Subcutaneous abdominal adipose tissue (tissue), 5 donors: ENCODE measurements around the gene ABHD2.

Source experiments
- H3K27ac ChIP-seq: one replicate; pipeline ENCODE4 v1.7.0; 2013; ENCODE audit warnings: low read depth, mild to moderate bottlenecking, inconsistent platforms, low read length, moderate library complexity
- H3K27me3 ChIP-seq, 5 donors: one replicate each; pipeline ENCODE4 v1.7.0; 2013; ENCODE audit warnings: low read length in 5 of 5, inconsistent platforms in 1 of 5; ENCODE audit not compliant: control insufficient read depth in 5 of 5, insufficient read depth in 4 of 5
- H3K36me3 ChIP-seq, 5 donors: one replicate each; pipeline ENCODE4 v1.7.0; 2013; ENCODE audit warnings: low read length in 5 of 5; ENCODE audit not compliant: control insufficient read depth in 5 of 5, insufficient read depth in 5 of 5
- H3K4me1 ChIP-seq, 5 donors: one replicate each; pipeline ENCODE4 v1.7.0; 2013; ENCODE audit warnings: low read length in 5 of 5, mild to moderate bottlenecking in 3 of 5, moderate library complexity in 1 of 5; ENCODE audit not compliant: control insufficient read depth in 5 of 5, insufficient read depth in 5 of 5
- H3K4me3 ChIP-seq, 5 donors: one replicate each; pipeline ENCODE4 v1.7.0; 2013; ENCODE audit warnings: low read length in 5 of 5, low read depth in 1 of 5
- H3K9ac ChIP-seq, 5 donors: one replicate each; pipeline ENCODE4 v1.7.0; 2013; ENCODE audit warnings: low read length in 5 of 5, mild to moderate bottlenecking in 4 of 5, moderate library complexity in 3 of 5
- H3K9me3 ChIP-seq, 5 donors: one replicate each; pipeline ENCODE4 v1.7.0; 2013; ENCODE audit warnings: low read length in 5 of 5; ENCODE audit not compliant: control insufficient read depth in 5 of 5
- donor health status: healthy.
- donor health status: healthy.
- donor health status: healthy.
- donor health status: healthy.
- donor health status: healthy.

ABHD2 gene

DNA sequence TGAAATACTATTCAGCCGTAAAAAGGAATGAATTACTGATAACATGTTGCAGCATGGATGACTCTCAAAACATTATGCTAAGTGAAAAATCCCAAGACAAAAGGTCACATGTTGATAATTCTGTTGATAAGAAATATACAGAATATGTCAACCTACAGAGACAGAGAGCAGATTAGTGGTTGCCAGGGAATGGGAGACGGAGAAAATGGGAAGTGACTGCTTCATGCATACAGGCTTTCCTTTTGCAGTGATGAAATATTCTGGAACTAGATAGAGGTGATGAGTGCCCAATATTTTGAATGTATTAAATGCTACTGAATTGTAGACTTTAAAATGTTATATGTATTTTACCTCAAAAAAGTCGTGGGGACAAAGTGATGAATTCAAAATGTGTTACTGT lies 56.2 kb downstream of the ABHD2 start:
- peaks cover 8 to 46% (median 22%) of the 10 kb centered on the region in 5 donors for H3K4me1 ChIP-seq
- peak overlapping the region; percentile 21 for H3K27ac ChIP-seq
- no peaks in the 10 kb centered on the region for H3K27me3 ChIP-seq
- H3K9ac ChIP-seq, result no peak overlapping the region
- H3K36me3 ChIP-seq, result no peaks in the 10 kb centered on the region
- no peaks in the 10 kb centered on the region for H3K9me3 ChIP-seq
- H3K4me3 ChIP-seq, result no peak overlapping the region

DNA sequence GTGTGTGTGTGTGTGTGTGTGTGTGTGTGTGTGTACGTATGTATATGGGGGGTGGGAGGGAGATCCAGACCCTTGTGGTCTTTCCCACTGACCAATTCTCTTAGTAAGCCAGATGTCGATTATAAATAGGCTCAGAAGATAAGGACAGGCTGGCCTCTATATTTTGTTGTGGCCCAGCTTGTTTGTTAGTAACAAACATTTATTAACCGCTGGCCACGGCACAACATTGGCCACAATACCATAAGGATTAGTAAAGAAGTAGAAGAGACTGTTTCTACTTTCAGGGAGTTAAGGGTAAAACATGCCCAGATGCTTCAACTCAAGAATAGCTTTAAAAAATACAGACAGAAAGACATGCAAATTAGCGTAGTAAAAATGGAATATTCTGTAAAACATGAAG lies 58.1 kb downstream of the ABHD2 start:
- Histone ChIP-seq H3K4me3 (no peak overlapping the region), H3K27ac (no peak overlapping the region), H3K27me3 (no peaks in the 10 kb centered on the region), H3K9ac (no peak overlapping the region), H3K4me1 (peaks cover 1 to 34% (median 14%) of the 10 kb centered on the region in 5 donors), H3K9me3 (no peaks in the 10 kb centered on the region), H3K36me3 (peaks cover 0 to 2% (median 0%) of the 10 kb centered on the region in 5 donors)

DNA sequence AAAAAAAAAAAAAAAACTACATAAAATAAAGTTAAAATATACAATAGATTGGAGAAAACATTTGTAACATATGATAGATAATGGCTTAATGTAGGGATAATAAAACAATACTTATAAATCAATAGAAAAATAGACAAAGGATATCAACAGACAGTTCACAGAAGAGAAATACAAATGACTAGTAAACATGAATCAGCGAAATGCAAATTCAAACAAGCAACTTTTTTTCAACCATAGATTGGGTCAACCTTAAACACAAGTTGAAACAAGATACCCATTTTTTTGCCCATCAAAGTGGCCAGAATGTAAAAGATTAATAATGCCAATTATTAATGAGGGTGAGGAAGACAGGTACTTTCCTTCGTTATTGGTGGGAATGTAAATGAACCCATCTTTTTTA lies 59.9 kb downstream of the ABHD2 start:
- Histone ChIP-seq H3K27ac (no peak overlapping the region), H3K9ac (no peak overlapping the region), H3K4me1 (peaks cover 0 to 20% (median 14%) of the 10 kb centered on the region in 5 donors), H3K9me3 (no peaks in the 10 kb centered on the region), H3K4me3 (no peak overlapping the region), H3K27me3 (no peaks in the 10 kb centered on the region), H3K36me3 (peaks cover 6 to 17% (median 13%) of the 10 kb centered on the region in 5 donors)

DNA sequence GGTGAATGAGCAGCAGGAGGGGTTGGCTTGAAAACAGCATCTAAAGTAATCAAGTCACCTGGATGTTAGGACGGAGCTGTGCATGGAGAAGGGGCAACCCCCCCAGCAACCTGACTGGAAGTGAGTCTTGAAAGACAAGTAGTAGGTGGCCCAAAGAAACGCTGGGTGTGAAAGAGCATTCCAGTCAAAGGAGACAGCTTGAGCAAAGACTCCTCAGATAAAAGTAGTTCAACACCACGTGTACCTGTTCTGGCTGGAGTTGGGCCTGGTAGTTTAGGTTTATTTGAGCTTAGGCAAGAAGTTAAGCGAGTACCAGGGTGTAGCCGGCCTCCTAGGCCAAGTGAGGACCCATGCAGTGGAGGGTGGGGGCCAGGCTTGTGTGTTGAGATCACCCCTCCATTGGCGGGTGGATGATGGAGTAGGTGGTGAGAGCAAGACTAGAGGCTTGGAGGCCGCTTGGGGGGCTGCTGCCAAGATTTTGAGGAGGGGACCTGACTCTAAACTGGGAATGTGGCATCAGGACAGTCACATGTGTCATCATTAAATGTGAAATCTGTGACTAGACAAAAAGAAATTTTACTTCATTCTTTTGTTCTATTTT lies 61.3 kb downstream of the ABHD2 start:
- H3K9ac ChIP-seq, result no peak overlapping the region
- H3K27ac ChIP-seq, result no peak overlapping the region

DNA sequence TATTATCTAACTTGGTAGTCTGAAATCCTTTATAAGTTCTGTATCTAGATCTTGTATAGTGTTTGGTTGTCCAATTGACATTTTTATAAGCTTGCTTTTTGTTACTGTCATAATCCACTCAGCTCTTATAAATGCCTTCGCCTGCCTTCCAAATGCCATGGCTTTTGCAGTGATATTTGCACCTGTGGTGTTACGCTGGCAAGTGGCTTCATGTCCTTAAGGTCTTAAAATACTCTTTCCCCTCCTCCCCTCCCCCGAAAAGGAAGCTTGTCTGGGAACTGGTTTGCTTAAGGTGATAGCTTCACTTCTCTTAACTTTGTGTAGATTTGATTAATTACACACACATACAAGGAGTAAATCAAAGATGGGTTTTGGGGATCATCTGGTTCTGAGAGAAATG lies 62.0 kb downstream of the ABHD2 start:
- H3K27me3 ChIP-seq, result no peaks in the 10 kb centered on the region
- peaks cover 0 to 9% (median 0%) of the 10 kb centered on the region in 5 donors for H3K4me1 ChIP-seq
- H3K36me3 ChIP-seq, result peaks cover 17 to 25% (median 21%) of the 10 kb centered on the region in 5 donors
- H3K9ac ChIP-seq, result no peak overlapping the region
- H3K4me3 ChIP-seq, result no peak overlapping the region
- no peaks in the 10 kb centered on the region for H3K9me3 ChIP-seq
- H3K27ac ChIP-seq, result no peak overlapping the region

More for the DNA sequence above, 61.3 kb downstream of the ABHD2 start:
- H3K9me3 ChIP-seq, result no peaks in the 10 kb centered on the region
- H3K27me3 ChIP-seq, result no peaks in the 10 kb centered on the region
- H3K36me3 ChIP-seq, result peaks cover 15 to 21% (median 19%) of the 10 kb centered on the region in 5 donors
- no peak overlapping the region for H3K4me3 ChIP-seq
- peaks cover 0 to 9% (median 0%) of the 10 kb centered on the region in 5 donors for H3K4me1 ChIP-seq

DNA sequence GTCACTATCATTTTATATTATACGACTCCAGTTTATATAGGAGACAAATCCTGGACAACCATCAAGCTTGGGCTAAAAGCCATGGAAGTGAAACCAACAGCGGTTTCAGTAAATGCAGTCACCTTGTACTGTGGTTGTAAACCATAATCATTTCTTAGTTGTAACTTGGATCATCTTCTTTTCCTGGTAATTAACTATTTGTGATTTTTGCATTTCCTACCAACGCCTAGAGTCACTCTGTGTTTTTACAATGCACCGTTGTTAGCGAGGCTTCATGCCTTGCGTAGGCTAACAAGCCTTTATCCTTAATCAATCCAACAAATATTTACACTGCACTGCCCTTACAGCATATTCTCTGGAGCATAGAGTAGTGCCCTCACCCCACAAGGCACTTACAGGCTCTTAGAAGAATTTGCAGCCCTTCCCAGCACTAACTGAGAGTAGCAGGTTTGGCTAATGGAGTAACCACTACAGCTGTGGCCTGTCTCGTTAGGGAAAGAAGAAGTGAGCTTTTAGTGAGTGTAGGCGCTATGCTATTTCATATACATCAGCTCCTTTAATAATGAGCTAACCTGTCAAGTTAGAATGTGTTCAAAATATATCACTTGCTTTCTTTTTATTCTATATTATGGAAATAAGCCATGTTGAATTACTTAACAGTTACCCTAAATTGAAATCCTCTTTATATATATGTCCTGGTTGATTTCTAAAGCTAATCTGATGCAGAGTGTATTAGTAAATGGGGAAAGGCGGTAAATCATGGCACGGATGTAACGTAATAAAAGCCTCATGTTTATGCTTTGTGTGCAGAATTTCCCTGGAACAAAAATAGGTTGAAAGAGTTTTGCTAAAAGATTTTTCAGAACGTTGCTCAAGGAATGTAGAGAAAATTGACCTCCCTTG lies 62.8 kb downstream of the ABHD2 start:
- H3K4me1 ChIP-seq, result peaks cover 0 to 5% (median 0%) of the 10 kb centered on the region in 5 donors
- H3K36me3 ChIP-seq, result peaks cover 17 to 31% (median 26%) of the 10 kb centered on the region in 5 donors
- H3K27me3 ChIP-seq, result no peaks in the 10 kb centered on the region
- H3K4me3 ChIP-seq, result no peak overlapping the region
- H3K27ac ChIP-seq, result no peak overlapping the region
- H3K9me3 ChIP-seq, result no peaks in the 10 kb centered on the region
- H3K9ac ChIP-seq, result no peak overlapping the region

DNA sequence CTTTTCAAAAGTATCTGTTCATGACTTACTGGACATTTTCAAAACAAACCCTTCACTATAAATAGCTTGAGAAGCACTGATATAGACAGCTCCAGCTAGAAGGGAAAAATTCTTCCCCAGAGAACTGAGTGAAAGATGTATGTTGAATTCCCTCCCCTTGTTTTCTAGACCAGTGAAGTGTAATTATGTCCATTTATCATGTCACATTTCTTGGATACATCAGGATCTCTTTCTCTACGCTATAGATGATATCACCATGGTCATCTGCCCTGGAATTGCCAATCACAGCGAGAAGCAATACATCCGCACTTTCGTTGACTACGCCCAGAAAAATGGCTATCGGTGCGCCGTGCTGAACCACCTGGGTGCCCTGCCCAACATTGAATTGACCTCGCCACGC lies 66.9 kb downstream of the ABHD2 start:
- no peaks in the 10 kb centered on the region for H3K4me1 ChIP-seq
- no peaks in the 10 kb centered on the region for H3K27me3 ChIP-seq
- H3K27ac ChIP-seq, result no peak overlapping the region
- H3K4me3 ChIP-seq, result no peak overlapping the region
- H3K36me3 ChIP-seq, result peaks cover 17 to 56% (median 29%) of the 10 kb centered on the region in 5 donors
- H3K9me3 ChIP-seq, result no peaks in the 10 kb centered on the region
- H3K9ac ChIP-seq, result no peak overlapping the region

DNA sequence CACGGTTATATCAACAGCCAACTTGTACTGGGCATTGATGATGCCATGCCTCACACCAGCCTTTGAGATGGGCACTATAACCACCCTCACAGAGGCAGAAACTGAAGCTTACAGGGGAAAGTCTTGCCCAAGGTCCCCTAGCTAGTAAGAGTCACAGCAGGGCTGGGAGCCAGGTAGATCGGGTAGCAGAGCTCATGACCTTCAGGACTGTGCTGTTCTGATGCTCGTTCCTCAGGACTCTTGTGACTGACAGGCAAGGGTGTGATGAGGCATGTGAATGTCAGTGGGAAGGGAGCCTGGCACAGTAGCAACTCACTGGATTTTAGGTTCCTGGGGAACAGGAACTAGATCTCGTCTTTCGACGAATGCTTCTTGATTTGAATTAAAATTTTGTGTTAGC lies 67.4 kb downstream of the ABHD2 start:
- H3K9ac ChIP-seq, result no peak overlapping the region
- no peaks in the 10 kb centered on the region for H3K9me3 ChIP-seq
- no peaks in the 10 kb centered on the region for H3K4me1 ChIP-seq
- no peak overlapping the region for H3K4me3 ChIP-seq
- H3K36me3 ChIP-seq, result peaks cover 17 to 59% (median 29%) of the 10 kb centered on the region in 5 donors
- no peak overlapping the region for H3K27ac ChIP-seq
- H3K27me3 ChIP-seq, result no peaks in the 10 kb centered on the region

DNA sequence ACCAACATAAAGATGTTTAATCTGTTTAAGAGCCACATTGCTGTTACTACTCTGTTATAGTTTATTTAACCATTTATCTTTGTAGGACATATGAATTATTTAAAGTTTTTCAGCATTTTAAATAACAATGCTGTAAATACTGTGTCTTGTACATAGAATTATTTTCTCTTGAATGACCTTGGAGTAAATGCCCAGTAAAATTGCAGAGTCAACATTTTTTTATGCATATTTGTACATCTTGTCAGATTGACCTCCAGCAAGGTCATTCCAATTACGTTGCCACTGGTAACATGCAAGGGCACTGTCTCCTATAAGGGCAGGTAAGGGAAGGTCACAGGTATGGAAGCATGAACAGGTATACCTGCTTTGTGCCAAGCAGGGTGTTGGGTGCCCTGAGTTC lies 68.8 kb downstream of the ABHD2 start:
- Histone ChIP-seq H3K4me3 (no peak overlapping the region), H3K36me3 (peaks cover 17 to 53% (median 26%) of the 10 kb centered on the region in 5 donors), H3K9me3 (no peaks in the 10 kb centered on the region), H3K4me1 (no peaks in the 10 kb centered on the region), H3K27ac (no peak overlapping the region), H3K9ac (no peak overlapping the region), H3K27me3 (no peaks in the 10 kb centered on the region)

DNA sequence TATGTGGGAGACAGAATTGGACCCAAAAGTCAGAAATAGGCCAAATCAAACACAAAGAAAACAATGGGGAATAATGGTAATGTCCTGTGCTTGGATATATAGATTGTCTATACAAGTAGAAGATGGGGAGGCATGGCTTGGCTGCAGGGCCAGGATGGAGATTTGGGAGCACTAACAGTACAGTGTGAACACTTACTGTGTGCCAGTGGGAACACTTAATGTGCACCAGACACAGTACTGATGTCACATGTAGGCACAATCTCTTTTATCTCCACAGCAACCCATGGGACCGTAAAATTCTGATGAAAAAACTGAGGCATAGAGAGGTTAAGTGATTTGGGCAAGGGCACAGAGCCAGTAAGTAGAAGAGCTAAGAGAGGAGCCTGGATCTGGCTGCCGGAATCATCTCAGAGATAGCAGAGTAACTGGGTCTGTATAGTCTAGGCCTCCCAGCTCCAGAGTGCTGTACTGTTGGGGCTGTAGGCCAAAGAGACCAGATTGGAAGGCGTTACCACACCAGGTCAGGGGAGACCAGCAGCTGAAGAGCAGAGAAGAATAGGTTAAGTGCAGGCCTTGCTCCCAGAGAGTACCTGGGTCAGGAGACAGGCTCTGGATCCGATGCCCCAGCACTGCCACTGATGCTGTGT lies 69.8 kb downstream of the ABHD2 start:
- H3K36me3 ChIP-seq, result peaks cover 11 to 46% (median 16%) of the 10 kb centered on the region in 5 donors

More for the DNA sequence above, 69.8 kb downstream of the ABHD2 start:
- Histone ChIP-seq H3K4me3 (no peak overlapping the region), H3K4me1 (no peaks in the 10 kb centered on the region), H3K9me3 (no peaks in the 10 kb centered on the region), H3K9ac (no peak overlapping the region), H3K27ac (no peak overlapping the region), H3K27me3 (no peaks in the 10 kb centered on the region)
